Measurements from ENCODE around the gene OPN1MW.
"Not testable (repeated sequence)": the region's sequence is repeated elsewhere in the genome, so short reads cannot be mapped to it uniquely, and the experiment has no call there.

The OPN1MW gene

GRCh38 chrX:154182296-154182695 is at the start of gene OPN1MW:
Gene OPN1MW (plus strand): TSS chrX:154182596. CDS start chrX:154182678, 82 bp downstream.
- DNase-seq (ENCODE audit: low read depth, low spot score); H3K27ac ChIP-seq: not testable (repeated sequence)

- DNase-seq (ENCODE audit: low read depth, low spot score), result no peak
- H3K27ac ChIP-seq, result no peak overlapping the region
These were observed 46.8 kb upstream of the OPN1MW start for GRCh38 chrX:154135458-154136229.

GRCh38 chrX:154136627-154137161 is 45.7 kb upstream of the OPN1MW start:
- no peak overlapping the region for H3K27ac ChIP-seq
- no peak for DNase-seq (ENCODE audit: low read depth, low spot score)

GRCh38 chrX:154138857-154139256 is 43.5 kb upstream of the OPN1MW start:
- H3K27ac ChIP-seq, result no peak overlapping the region

GRCh38 chrX:154140206-154140605 is 42.2 kb upstream of the OPN1MW start:
- H3K27ac ChIP-seq, result no peak overlapping the region
- no peak for DNase-seq (ENCODE audit: low read depth, low spot score)

More at GRCh38 chrX:154138857-154139256, 43.5 kb upstream of the OPN1MW start:
- no peak for DNase-seq (ENCODE audit: low read depth, low spot score)

- DNase-seq (ENCODE audit: low read depth, low spot score), result no peak
- no peak overlapping the region for H3K27ac ChIP-seq
These were observed 41.7 kb upstream of the OPN1MW start for GRCh38 chrX:154140742-154141141.

GRCh38 chrX:154142386-154142785 is 40.0 kb upstream of the OPN1MW start:
- DNase-seq (ENCODE audit: low read depth, low spot score), result no peak
- no peak overlapping the region for H3K27ac ChIP-seq

- DNase-seq (ENCODE audit: low read depth, low spot score), result no peak
- no peak overlapping the region for H3K27ac ChIP-seq
These were observed 39.2 kb upstream of the OPN1MW start for GRCh38 chrX:154142950-154143745.

- DNase-seq (ENCODE audit: low read depth, low spot score); H3K27ac ChIP-seq: not testable (repeated sequence)
These were observed 38.4 kb upstream of the OPN1MW start, which contains the start of gene OPN1LW for GRCh38 chrX:154144010-154144409. Gene OPN1LW (plus strand): TSS chrX:154144243. CDS start chrX:154144284, 41 bp downstream.

GRCh38 chrX:154151030-154151429 is 31.4 kb upstream of the OPN1MW start:
- H3K27ac ChIP-seq, result not testable (repeated sequence)

GRCh38 chrX:154156221-154156620 is 26.2 kb upstream of the OPN1MW start:
- not testable (repeated sequence) for DNase-seq (ENCODE audit: low read depth, low spot score); H3K27ac ChIP-seq

More at GRCh38 chrX:154151030-154151429, 31.4 kb upstream of the OPN1MW start:
- not testable (repeated sequence) for DNase-seq (ENCODE audit: low read depth, low spot score)

- H3K27ac ChIP-seq; DNase-seq (ENCODE audit: low read depth, low spot score): not testable (repeated sequence)
These were observed 25.2 kb upstream of the OPN1MW start for GRCh38 chrX:154157207-154157606.

- not testable (repeated sequence) for DNase-seq (ENCODE audit: low read depth, low spot score); H3K27ac ChIP-seq
These were observed 23.1 kb upstream of the OPN1MW start for GRCh38 chrX:154159345-154159744.

- DNase-seq (ENCODE audit: low read depth, low spot score); H3K27ac ChIP-seq: not testable (repeated sequence)
These were observed 17.5 kb upstream of the OPN1MW start for GRCh38 chrX:154164902-154165301.

- H3K27ac ChIP-seq; DNase-seq (ENCODE audit: low read depth, low spot score): not testable (repeated sequence)
These were observed 14.0 kb upstream of the OPN1MW start for GRCh38 chrX:154168384-154168783.

GRCh38 chrX:154172535-154172943 is 9.9 kb upstream of the OPN1MW start:
- not testable (repeated sequence) for H3K27ac ChIP-seq; DNase-seq (ENCODE audit: low read depth, low spot score)

- DNase-seq (ENCODE audit: low read depth, low spot score); H3K27ac ChIP-seq: not testable (repeated sequence)
These were observed 8.0 kb upstream of the OPN1MW start for GRCh38 chrX:154174356-154174755.

GRCh38 chrX:154183794-154184193 is 1.4 kb downstream of the OPN1MW start:
- not testable (repeated sequence) for DNase-seq (ENCODE audit: low read depth, low spot score); H3K27ac ChIP-seq

- H3K27ac ChIP-seq; DNase-seq (ENCODE audit: low read depth, low spot score): not testable (repeated sequence)
These were observed 10.4 kb downstream of the OPN1MW start for GRCh38 chrX:154192846-154193245.

GRCh38 chrX:154194316-154194715 is 11.9 kb downstream of the OPN1MW start:
- DNase-seq (ENCODE audit: low read depth, low spot score); H3K27ac ChIP-seq: not testable (repeated sequence)

GRCh38 chrX:154196466-154196865 is 14.1 kb downstream of the OPN1MW start:
- not testable (repeated sequence) for H3K27ac ChIP-seq; DNase-seq (ENCODE audit: low read depth, low spot score)
